ENCODE measurements around the gene JAKMIP3.
"Not testable (repeated sequence)": the region's sequence is repeated elsewhere in the genome, so short reads cannot be mapped to it uniquely, and the experiment has no call there.

The JAKMIP3 gene

DNA sequence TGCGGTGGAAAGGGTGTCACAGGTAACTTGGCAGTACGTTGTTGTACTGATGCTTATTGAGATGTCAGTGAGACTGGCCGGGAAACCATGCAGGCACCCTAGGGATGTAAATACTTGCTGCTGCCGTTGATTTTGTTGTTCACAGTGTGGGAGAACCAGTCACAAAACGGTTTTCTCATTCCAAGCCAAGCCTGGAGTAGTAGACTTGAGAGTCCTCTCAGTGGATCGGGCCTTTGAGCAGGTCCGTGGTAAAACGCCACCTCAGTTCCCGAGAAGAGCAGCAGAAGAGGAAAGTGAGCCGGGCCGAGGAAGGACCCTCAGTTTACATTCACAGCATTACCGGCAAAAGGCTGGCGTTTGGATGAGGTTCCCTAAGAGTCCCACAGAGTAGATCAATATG is 1.1 kb downstream of the JAKMIP3 start:
- no peak for DNase-seq

DNA sequence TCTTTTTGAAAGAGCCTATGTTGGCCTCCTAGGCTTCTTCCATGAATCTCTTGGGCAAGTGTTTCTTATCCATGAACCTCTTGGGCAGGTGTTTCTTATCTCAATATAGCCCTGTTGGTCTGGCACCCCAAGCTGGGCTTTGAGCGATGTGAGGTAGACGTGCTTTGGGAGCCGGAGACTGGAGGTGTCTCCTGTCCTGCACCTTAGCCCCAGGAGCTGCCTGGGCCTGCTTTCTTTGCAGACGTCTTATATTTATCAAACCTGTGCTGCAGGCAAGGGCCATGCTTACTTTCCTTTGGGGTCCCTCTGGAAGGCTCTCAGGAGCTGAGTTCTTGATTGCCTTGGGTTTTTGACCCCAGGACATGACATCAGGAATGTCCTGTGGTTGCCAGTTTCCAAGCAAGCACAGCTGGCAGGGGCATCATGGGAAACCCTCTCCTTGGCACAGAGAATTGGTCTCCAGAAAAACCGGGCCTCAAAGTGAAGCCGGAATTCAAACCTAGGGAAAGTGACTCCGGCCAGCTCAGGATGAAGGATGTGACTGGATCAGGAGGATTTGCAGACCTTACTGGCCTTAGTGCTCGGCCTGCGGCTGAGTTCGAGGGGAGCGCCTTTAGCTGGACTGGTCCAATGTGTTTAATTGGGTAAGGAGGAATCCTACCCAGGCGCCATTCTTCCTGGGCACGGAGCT is 2.8 kb downstream of the JAKMIP3 start:
- DNase-seq: no peak

DNA sequence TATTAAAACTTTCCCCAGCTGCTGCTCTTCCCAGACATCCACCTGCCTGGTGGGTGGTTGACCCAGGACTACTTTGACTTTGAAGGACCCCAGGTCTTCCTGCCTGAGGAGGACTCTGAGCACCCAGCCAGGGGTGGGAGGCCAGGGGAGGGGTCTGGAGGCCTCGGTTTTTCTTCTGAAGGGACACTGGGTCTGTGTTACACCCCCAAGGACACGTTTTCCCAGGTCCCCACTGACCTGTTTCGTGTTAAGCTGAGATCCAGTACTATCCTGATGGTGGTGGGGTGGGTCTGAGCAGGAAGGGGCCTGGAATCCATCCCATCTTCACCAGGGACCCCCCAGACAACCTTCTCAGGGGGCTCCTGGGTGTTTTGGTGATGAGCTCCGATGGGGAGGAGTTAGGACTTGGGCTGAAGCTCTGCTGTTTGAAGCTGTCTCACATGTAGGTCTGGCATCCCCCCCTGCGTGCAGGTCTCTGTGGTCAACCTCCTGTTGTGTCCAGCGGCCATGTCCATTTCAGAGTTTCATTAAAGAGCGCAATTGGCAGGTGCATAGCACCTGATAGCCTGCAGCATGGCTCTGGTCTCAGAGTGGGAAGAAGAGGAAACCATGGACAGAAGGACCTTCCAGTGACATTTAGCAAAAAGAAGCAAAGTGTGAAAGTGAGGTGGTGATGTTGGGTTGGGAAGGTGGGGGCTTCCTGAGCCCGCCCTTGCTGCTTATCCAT is 3.5 kb downstream of the JAKMIP3 start:
- no peak for DNase-seq

DNA sequence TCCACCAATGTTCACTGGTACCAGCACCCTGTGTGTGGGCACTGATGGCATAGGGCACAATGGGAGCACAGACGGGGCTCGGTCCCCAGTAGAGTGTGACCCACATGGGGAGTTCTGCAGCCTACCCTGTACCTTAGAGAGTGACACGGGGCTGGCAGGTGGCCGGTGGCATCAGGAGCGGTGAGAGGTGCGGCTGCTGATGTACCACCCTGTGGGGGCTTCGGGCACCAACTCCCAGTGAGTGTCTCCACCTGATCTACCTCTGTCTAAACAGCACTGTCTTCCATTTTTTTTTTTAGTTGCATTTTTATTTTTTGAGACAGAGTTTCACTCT is 4.1 kb downstream of the JAKMIP3 start:
- no peak for DNase-seq

DNA sequence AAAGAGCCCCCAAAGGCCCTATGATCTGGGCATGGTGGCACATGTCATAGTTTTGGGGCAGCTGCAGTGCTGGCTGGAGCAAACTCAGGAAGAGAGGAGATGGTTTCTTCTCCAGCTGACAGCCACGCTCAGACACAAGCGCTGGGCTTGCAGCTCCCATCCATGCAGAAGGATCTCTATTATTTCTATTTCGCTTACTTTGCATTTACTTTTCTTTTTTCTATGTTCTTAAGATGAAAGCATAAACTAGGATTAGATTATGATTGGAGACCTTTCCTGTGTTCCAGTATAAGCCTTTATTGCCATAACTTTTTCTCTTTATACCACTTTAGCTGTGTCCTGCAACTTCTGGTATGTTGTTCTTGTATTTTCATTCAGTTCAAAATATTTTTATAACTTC is 5.0 kb downstream of the JAKMIP3 start:
- DNase-seq: no peak

DNA sequence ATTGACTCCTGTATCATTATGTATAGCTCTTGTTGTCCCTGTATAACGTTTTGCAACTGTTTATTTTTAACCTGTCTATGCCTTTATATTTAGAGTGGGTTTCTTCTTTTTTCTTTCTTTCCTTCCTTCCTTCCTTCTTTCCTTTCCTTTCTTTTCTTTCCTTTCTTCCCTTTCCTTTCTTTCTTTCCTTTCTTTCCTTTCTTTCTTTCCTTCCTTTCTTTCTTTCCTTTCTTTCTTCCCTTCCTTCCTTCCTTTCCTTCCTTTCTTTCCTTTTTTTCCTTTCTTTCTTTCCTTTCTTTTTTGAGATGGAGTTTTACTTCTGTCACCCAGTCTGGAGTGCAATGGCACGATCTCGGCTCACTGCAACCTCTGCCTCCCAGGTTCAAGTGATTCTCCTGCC is 5.9 kb downstream of the JAKMIP3 start:
- no peak for DNase-seq

DNA sequence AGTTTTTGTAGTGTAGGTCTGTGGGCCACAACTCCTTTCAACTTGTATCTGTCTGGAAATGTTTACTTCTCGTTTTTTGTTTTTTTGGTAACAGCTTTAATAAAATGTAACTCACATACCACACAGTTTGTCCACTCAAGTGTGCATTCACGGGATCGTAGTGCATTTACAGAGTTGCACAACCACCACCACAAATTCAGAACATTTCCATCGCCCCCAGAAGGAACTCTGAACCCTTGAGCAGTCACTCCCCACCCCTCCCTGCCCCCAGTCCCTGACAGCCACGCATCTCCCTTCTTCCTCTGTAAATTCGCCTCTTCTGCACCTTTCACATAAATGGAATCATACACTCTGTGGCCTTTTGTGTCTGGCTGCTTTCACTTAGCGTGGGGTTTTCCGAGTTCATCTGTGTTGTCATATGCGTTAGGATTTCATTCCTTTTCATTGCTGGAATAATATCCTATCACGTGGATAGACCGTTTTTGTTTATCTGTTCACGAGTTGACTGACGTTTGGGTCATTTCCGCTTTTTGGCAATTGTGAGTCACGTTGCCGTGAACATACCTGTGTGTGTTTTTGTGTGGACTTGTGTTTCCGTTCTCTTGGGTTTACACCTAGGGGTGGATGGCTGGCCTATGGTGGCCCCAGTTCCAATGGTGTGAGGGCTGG is 10.3 kb downstream of the JAKMIP3 start:
- no peak for DNase-seq

DNA sequence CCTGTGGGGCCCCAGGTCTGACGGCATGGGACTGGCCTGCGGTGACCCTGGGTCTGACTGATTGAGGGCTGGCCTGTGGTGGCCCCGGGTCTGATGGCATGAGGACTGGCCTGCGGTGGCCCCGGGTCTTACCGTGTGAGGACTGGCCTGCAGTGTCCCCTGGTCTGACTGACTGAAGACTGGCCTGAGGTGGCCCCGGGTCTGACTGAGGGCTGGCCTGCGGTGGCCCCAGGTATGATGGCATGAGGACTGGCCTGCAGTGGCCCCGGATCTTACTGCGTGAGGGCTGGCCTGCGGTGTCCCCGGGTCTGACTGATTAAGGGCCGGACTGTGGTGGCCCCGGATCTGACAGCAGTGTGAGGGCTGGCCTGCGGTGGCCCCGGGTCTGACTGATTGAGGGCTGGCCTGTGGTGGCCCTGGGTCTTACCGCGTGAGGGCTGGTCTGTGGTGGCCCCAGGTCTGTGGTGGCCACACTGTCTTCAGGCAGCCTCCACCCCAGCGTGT is 10.9 kb downstream of the JAKMIP3 start:
- DNase-seq: no peak

DNA sequence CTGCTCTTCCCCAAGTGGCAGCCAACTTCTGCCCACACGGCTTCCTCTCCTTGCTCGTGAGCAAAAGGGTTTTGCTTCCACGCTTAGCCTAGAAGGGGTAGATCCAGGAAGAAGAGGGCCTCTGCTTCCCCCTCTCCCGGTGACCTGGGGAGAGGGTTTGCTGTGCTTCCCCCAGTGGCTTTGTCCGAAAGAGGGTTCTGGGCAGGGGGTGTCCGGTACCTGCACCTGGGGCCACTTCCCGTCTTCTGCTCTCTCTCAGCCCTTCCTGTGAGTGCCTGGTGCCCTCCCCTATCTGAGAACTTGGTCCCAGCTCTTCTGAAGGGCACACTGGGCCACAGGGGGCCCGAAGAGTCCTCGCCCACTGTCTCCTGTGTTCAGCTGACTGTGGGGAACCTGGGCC is 11.3 kb downstream of the JAKMIP3 start:
- DNase-seq: no peak

DNA sequence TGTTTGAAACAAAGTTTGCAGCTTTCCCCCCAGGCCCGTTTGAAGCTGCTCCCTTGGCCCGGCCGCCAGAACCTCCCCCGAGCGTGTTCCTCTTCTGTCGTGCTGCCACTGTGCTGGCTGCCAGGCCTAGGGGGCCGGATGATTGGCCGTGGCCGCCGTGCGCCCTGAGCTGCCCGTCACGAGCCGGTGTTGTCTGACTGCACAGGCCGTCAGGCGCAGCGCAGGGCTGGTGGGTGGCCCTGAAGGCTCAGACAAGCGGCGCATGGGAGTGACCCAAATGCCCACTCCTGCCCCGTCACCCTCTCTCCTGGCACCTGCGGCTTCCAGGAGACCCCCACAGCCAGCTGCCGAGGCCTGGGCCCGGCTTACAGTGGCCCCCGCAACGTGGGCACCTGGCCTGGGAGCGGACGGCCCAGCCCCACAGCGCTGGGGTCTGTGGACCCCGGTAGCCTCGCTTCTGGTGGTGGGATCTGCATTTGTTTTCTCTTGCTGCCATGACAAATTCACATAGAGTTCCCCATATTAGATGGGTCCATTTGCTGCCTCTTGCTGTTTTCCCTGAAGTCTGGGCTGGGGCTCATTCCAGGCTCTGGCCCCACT is 13.1 kb downstream of the JAKMIP3 start:
- DNase-seq: no peak

DNA sequence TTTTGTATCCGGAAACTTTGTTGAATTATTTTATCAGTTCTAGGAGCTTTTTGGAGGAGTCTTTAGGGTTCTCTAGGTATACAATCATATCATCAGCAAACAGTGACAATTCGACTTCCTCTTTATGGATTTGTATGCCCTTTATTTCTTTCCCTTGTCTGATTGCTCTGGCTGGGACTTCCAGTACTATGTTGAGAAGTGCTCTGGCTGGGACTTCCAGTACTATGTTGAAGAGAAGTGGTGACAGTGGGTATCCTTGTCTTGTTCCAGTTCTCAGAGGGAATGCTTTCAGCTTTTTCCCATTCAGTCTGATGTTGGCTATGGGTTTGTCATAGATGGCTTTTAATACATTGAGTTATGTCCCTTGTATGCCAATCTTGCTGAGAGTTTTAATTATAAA is 18.6 kb downstream of the JAKMIP3 start:
- DNase-seq: not testable (repeated sequence)

DNA sequence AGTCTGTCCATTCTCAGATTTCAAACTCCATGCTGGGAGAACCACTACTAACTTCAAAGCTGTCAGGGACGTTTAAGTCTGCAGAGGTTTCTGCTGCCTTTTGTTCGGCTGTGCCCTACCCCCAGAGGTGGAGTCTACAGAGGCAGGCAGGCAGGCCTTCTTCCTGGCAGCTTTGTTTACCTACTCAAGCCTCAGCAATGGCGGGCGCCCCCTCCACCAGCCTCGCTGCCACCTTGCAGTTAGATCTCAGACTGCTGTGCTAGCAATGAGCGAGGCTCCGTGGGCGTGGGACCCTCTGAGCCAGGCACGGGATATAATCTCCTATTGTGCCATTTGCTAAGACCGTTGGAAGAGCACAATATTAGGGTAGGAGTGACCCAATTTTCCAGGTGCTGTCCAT is 27.5 kb downstream of the JAKMIP3 start:
- not testable (repeated sequence) for DNase-seq

DNA sequence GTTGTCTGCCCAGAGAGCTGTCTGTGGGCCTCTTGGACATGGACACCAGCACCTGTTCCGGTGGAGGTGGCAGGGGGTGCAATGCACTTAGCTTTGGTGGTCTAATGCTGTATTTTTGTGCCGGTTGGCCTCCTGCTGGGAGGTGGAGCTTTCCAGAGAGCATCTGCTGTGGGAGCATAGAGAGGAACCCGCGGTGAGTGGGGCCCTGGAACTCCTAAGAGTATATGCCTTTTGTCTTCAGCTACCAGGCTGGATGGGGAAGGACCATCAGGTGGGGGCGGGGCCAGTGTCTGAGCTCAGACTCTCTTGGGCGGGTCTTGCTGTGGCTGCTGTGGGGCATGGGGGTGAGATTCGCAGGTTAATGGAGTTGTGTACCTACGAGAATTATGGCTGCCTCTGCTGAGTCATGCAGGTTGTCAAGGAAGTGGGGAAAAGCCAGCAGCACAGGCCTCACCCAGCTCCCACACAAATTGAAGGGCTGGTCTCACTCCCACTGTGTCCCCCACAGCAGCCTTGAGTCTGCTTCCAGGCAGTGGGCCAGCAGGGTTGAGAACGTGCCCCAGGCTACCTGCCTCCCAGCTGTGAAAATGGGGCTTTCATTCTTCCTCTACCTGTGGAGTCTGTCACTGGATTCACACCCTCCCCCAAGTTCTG is 29.0 kb downstream of the JAKMIP3 start:
- no peak for DNase-seq

DNA sequence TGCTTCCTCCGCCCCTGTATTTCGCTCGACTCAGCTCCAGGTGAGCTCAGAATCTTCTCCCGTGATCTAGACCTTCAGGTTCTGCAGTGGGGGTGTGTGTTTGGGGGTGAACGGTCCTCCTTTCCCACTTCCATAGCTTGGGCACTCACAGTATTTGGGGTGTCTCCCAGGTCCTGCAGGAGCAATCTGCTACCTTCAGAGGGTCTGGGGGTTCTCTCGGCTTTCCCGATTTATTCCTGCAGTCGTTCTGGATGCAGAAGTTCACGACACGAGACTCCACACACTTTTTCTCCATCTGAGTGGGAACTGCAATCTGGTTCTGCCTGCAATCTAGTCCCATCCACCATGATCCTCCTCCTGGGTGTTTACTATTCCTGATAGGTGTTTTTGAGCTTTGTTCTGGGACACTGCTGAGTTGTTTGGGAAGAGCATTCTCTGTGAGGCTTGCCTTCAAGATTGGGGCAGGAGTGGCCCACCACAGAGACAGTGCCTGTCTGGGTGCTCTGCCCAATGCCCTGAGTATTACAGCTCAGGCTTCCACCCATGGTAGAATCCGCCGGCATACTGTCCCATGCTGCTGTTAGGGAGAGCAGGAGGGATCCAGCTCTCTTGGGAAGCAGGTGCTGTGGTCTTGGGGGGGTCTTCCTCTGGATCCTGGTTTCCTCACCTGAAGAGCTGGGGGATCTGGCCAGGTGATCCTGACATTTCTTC is 29.8 kb downstream of the JAKMIP3 start:
- DNase-seq: no peak

DNA sequence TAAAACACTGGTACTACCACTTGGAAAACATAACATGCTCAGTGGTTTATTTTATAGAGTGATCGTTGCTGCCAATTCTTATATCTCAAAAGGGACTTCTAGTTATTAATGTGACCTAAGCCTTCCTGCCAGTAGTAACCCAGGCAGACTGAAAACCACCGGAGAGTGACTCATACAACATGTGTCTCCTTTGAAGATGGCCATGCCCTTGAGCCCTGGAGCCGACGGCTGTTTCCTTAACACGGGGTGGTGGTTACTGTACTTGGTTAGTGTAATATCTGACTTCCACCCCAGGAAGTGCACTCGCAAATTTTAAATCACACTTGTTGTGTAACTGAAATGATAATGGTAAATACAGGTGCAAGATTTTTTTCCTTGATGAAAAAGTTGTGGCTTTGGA is 30.5 kb downstream of the JAKMIP3 start:
- DNase-seq: no peak

DNA sequence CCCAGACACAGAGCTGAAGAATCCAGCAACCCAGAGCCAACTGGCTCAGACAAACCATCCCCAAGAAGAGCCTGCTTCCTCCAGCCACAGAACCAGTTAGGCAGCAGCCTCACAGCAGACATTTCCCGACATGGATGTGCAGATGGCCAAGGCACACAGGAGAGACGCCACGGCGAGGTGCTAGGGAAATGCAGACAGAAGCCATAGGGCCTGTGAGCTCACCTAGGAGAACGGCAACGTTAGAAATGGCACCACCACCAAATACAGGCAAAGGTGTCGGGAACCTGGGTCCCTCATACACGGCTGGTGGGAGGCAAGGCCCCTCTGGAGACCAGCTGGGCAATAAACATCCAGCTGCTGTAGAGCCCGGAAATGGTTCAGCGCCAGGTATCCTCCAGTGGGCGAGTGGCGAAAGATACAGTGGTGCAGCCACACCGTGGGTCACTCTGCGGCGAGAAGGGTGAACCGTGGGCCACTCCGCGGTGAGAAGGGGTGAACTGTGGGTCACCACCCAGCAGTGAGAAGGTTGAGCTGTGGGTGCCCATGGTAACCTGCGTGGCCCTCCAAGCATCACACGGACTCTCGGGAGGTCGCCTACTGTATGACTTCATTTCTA is 31.2 kb downstream of the JAKMIP3 start:
- no peak for DNase-seq

DNA sequence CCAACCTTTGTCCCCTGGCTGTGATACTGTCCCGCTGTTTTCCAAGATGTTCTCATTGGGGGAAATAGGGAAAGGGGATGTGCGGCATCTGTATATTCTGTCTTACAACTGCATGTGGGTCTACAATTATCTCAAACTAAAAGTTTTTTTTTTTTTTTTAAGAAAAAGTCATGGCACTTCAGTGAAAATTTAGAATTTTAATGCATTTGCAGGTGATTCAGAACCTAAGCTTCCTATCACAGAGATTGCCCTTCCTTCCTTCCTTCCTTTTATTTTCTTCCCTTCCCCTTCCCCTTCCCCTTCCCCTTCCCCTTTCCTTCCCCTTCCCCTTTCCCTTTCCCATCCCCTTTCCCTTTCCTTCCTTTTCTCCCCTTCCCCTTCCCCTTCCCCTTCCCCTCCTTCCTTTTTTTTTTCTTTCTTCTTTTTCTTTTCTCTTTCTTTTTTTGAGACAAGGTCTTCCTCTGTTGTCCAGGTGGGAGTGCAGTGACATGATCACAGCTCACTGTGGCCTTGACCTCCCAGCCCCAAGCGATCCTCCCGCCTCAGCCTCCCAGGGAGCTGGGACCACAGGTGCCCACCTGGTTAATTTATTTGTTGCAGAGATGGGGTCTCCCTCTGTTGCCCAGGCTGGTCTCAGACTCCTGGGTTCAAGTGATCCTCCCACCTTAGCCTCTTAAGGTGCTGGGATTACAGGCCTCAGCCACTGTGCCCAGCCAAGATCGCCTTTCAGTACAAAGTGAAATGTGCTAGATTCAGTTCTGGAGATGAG is 32.0 kb downstream of the JAKMIP3 start:
- DNase-seq: no peak

DNA sequence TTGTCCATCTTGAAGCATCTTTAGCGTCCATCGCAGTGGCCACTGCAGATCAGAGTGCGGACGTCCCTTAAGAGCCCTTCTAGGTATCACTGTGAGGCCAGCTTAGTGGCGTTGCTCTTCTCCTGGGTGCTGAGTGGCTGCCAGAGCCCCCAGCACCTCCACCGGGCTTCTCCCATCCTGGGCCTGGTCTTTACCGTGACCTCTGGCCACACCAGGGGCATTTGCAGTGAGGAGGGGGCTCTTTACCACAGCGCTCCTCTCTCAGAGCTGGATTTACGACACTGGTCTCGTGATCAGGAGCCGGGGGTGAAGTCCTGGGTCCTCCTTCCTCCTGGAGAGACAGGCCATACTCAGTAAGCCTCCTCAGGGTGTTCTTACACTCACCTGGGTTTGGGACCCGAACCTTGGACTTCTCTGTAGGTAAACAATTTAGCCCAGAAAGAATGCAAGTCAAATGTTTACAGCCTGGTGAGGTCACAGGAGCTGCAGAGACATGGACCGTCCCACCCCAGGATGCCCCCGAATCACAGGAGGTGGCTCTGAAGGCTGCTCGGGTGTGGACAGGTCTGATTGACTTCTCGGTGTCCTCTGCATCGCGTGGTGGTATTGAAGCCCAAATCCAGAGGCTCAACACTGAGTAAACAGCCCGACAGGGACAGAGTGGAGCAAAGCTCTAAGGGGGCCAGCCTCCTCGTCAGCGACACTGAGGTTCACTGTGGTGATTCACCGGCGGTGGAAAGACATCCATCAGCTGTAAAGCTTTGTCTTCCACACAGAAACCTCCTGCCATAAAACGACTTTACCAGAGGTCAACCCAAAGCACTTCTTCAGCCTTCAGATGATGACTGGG is 33.0 kb downstream of the JAKMIP3 start:
- DNase-seq: no peak

DNA sequence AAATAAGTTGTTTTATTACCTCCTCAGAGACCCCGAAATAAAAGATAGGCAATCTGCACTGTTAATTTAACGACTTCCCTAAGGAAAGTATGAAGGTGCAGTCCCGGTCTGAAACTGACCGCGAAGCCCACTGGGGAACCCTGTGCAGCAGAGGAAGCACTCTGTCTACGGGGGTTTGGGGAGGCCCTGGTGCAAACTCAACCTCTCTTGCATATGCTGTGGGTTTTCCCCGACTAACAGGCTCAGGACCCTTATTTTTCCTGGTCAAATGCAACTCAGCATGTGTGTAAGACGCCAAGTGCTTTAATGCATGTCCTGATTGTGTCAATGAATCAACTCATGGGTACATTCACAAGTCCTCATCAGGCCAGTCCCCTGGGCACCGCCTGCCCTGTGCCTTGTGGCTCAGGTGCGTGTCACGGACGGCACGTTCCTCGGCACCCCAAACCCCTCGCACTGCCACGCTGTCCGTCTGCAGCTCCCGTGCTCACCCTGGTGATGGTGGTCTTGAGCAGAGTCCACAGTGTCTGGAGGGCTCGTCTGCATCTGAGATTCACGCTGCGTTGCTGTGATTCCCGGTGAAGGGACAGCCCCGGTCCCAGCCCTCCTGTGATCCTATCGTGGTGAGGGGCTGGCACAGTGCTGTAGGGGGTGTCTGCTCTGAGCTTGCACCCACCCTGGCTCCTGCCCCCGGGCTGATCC is 33.8 kb downstream of the JAKMIP3 start:
- DNase-seq: no peak

DNA sequence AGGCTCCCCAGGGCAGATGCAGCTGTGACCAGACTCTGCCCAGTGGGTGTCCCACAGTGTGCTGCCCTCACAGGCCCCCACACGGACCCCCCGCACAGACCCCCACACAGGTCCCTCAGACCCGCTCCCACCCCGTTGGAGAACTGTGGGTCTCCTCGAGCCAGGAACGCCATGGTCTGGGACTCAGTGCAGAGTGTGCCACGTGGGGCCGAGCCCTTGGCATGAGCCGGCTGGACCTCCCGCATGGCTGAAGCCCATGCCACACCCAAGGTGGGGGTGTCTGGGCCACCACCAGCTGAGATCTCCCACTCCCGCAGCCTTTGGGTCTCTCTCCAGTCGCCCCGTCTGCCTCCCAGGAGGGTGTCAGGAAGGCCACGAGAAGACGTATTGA is 34.3 kb downstream of the JAKMIP3 start:
- DNase-seq: no peak

Measured in activated CD4-positive, alpha-beta T cell treated with anti-CD3 and anti-CD28 coated beads, Interleukin-2, amount 50 U/mL, for 48 hours (primary cell).